GM18907 (cell line): Measurements from ENCODE around the gene SH3BP5.

Experiments used
- ATAC-seq: cut with Tn5 transposase; IDR thresholded peaks from one replicate; pipeline ENCODE4 v1.9.1; 2021; ENCODE audit warnings: mild to moderate bottlenecking, moderate library complexity; ENCODE audit not compliant: unreplicated experiment

Gene SH3BP5

DNA sequence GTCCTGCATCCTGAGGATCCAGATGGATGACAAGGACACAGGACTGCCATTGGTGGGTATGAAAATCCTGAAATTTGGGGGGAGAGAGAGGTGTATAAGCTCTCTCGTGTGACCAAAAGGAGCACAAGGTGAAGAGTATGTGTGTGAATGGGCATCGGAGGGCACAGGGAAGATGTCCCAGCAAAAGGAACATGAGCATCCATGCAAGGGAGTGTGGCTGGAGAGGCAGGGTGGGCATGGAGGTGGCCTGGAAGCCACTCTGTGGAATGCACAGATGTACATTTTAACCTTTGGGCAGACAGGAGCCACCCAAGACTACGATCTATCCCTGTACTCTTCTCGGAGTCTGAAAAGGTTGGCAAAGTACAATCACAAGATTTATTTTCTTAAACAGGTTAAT, 71.9 kb downstream of the SH3BP5 start:
- ATAC-seq, result no peak

DNA sequence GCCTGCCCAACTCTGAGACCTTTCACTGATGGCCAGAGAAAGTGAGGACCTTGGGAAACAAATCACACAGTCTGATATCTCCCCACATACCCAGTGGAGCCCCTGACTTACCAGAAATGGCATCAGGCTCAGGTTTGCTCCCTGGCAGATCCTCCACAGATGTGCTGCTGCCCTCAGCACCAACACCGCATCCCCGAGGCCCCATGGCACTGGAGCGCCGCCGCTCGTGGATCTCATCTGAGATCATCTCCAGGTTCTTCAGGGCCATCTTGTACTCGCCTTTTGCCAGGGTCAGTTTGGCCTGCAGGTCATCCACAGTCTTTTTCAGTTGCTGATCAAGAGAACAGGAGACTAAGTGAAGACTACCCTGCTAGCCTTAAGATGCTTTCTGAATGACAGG, 73.7 kb downstream of the SH3BP5 start:
- no peak for ATAC-seq

GRCh38 chr3:15256861-15257341, 75.5 kb downstream of the SH3BP5 start:
- no peak for ATAC-seq

DNA sequence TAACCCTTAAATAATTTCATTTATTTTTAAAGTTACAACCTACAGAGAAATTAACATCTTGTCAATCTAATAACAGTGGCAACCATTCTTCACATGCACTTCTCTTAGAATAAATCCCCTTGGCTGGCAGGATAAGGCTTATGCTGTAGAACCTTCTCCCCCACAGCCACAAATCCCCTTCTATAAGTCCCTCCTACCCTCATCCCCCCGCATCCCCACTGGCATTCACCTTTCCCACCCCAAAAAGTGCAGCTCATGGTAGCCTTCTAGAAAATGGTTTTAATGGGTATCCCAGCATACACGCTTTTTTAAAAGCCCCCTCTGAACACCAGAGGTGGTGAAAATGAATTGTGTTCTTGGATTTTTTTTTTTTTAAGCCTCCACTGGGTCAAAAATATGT, 77.2 kb downstream of the SH3BP5 start:
- no peak for ATAC-seq

- no peak for ATAC-seq
Measured at GRCh38 chr3:15253023-15253697, 79.2 kb downstream of the SH3BP5 start.

DNA sequence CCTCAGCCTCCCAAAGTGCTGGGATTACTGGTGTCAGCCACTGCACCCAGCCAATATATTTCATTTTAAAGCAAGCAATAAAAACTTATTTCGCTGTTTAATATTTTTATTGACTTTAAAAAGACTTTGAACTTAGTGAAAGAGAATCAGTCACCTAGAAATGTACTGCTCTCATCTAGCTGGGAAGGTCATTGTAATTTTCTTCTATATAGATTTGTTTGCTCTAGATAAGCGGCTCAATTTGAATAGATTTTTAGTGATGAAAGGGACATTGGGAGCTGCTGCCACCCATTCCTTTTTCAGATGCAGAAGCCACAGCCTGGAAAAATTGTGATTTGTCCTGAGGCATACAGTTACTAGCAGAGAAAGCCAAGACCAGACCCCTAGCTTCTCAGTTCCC, 86.2 kb downstream of the SH3BP5 start:
- no peak for ATAC-seq

- ATAC-seq, result no peak
Measured at GRCh38 chr3:15243822-15244482, 88.4 kb downstream of the SH3BP5 start.

GRCh38 chr3:15241341-15241740, 91.0 kb downstream of the SH3BP5 start:
- ATAC-seq, result no peak

DNA sequence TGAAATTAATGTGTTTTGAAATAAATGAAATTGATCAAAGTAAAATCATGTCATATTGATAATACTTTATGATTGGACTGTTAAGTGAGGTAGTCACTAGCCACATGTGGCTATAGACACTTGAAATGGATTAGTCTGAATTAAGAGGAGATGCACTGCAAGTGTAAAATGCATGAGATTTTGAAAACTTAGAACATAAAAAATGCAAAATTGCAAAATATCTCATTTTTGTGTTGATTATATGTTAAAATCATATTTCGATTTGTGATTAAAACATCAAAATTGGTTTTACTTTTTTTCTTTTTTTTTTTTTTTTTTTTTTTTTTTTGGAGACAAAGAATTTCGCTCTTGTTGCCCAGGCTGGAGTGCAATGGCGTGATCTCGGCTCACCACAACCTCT, 103.1 kb downstream of the SH3BP5 start:
- no peak for ATAC-seq

GRCh38 chr3:15228147-15228546, 104.2 kb downstream of the SH3BP5 start:
- ATAC-seq, result no peak

DNA sequence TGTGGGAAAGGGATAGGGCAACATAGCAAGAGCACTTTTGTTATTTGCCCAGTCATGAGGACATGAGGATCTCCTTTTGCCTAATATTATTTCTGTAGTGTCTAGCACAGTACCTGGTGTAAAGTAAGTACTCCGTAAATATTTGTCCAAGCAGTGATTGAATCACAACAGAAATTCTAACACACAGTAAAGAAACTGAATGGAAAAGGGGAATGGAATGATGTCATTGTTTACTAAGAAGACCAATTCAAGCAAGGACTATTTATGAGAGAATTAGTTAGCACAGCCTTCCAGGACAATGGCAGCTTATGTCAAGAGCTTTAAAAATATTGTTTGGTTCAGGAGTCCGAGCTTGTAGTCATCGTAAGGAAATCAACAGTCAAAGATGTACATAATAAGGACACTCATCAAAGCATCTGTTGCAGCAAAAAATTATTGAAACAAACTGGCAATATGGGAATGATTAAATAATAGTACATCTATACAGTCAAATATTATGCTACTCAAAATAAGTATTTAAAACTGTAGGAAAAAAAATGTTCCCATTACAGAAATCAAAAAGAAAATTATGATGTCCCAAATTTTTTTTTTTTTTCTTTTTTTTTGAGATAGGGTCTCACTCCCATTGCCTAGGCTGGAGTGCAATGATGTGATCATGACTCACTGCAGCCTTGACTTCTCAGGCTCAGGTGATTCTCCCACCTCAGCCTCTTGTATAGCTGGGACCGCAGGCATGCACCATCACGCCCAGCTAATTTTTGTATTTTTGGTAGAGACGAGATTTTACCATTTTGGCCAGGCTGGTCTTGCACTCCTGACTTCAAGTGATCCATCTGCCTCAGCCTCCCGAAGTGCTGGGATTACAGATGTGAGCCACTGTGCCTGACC, 108.5 kb downstream of the SH3BP5 start:
- ATAC-seq, result no peak

GRCh38 chr3:15221574-15222217, 110.7 kb downstream of the SH3BP5 start:
- ATAC-seq, result no peak

DNA sequence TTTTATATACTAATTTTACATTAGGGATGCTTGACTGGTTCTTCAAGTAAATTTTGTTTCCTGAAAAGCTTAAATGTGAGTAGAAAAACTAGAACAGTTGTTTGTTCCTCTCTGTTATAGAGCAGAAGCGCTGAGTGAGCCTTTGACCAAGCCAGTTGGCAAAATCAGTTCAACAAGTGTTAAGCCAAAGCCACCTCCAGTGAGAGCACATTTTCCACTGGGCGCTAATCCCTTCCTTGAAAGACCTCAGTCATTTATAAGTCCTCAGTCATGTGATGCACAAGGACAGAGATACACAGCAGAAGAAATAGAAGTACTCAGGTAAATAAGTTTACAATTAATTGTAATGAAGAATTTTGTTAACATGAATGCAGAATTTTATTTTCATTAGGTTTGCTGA, 111.7 kb downstream of the SH3BP5 start:
- no peak for ATAC-seq

DNA sequence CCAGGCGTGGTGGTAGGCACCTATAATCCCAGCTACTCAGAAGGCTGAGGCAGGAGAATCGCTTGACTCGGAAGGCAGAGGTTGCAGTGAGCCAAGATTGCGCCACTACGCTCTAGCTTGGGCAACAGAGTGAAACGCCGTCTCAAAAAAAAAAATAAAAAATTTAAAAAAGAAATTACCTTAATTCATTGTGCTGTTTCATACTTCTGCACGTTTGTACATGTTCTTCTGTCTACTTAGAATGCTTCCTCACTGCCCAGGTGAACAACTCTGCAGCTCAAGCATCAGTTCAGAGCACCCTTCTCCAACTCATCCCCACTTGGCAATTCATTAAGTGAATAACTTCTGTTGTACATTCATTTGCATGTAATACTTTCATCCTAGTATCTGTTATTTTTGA, 112.3 kb downstream of the SH3BP5 start:
- ATAC-seq, result no peak

- no peak for ATAC-seq
Measured at GRCh38 chr3:15218689-15219088, 113.7 kb downstream of the SH3BP5 start.

- no peak for ATAC-seq
Measured at GRCh38 chr3:15217841-15218267, 114.5 kb downstream of the SH3BP5 start.

DNA sequence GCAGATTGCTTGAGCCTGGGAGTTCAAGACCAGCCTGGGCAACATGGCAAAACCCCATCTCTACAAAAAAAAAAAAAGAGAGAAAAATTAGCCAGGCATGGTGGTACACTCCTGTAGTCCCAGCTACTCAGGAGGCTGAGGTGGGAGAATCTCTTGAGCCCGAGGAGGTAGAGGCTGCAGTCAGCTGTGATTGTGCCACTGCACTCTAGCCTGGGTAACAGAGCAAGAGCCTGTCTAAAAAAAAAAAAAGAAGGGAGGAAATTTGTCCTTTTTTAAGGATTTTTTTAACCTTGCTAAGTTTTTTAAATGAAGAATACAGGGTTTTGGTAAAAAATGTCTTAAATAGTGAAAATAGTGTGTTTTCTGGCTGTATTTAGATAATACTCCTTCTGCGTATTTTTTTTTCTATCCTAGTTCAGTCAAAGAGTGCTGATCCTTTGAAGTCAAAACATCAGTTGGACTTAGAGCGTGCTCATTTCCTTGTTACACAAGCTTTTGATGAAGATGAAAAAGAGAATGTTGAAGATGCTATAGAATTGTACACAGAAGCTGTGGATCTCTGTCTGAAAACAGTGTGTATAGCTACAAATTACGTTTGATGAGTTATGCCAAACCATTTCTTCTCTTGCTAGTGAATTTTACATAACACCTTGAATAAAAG, 115.2 kb downstream of the SH3BP5 start:
- no peak for ATAC-seq

GRCh38 chr3:15216501-15216900, 115.9 kb downstream of the SH3BP5 start:
- ATAC-seq, result no peak

DNA sequence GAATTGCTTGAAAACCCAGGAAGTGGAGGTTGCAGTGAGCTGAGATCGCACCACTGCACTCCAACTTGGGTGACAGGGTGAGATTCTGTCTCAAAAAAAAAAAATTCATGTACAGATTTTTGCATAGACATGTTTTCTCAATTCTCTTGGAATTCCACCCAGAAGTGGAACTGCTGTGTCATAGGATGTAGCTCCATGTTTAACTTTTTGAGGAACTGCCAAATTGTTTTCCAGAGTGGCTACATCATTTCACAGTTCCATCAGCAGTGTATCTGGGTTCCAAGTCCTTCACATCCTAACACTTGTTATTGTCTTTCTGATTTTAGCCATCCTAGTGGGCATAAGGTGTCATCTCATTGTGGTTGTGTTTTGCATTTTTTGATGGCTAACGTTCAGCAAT, 116.4 kb downstream of the SH3BP5 start:
- ATAC-seq, result no peak

- ATAC-seq, result no peak
Measured at GRCh38 chr3:15214758-15215157, 117.6 kb downstream of the SH3BP5 start.

GRCh38 chr3:15211937-15212336, 120.4 kb downstream of the SH3BP5 start:
- ATAC-seq, result no peak
